Cerebellar cortex (tissue), 1 donor: ENCODE results near the gene VPS50.
A peak's percentile ranks its signal among the peaks of the same experiment; 100 is the strongest.

Experiments
- DNase-seq: peaks from one replicate; pipeline ENCODE4 v3.0.0-alpha.2; 2015; ENCODE audit warnings: low spot score

Gene VPS50, protein sequence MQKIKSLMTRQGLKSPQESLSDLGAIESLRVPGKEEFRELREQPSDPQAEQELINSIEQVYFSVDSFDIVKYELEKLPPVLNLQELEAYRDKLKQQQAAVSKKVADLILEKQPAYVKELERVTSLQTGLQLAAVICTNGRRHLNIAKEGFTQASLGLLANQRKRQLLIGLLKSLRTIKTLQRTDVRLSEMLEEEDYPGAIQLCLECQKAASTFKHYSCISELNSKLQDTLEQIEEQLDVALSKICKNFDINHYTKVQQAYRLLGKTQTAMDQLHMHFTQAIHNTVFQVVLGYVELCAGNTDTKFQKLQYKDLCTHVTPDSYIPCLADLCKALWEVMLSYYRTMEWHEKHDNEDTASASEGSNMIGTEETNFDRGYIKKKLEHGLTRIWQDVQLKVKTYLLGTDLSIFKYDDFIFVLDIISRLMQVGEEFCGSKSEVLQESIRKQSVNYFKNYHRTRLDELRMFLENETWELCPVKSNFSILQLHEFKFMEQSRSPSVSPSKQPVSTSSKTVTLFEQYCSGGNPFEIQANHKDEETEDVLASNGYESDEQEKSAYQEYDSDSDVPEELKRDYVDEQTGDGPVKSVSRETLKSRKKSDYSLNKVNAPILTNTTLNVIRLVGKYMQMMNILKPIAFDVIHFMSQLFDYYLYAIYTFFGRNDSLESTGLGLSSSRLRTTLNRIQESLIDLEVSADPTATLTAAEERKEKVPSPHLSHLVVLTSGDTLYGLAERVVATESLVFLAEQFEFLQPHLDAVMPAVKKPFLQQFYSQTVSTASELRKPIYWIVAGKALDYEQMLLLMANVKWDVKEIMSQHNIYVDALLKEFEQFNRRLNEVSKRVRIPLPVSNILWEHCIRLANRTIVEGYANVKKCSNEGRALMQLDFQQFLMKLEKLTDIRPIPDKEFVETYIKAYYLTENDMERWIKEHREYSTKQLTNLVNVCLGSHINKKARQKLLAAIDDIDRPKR

DNA sequence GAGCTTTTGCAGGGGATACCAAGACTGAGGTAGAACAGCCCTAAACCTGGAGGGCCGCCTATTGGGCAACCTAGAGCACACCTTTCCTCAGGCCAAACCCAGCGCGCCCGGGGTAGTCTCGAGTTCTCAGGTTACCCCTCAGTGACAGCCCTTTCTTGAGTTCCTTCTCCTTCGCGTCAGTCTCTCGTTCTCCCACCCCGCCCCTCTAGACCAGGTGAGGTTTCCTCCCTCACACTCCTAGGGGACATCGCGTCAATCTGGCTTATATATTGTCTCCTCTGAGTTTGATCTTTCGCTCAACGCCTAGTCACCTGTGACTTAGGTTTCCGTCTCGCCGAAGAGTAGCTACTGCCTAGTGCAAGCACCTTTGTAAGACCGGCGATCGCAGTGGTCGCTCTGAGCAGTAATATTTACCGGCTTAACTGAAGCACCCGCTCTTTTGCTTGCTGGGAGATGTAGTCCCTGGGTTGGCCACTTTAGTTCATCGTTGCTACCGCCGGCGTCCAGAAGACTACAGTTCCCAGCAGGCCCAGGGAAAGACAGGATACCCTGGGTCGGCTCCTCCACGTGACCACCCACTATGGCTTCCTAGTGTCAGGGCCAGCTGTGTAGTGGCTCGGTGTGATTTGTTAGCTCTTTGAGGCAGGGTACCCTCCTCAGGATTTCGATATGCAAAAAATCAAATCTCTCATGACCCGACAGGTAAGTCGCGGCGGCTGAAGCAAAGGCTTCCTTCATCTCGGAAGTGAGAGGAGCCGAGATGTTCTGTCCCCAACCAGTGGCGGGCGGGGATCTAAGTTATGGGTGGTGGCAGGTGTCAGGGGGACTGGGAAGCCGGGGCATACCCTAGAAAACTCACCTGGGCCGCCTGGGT, at the start of gene VPS50:
TSS of gene VPS50 (plus strand) at position 568 of the 874 bp plus-strand sequence. CDS start at position 670, 102 bp downstream.
- DNase-seq = peak; percentile 99

- no peak for DNase-seq
Measured at GRCh38 chr7:93185303-93186027, 46.7 kb upstream of the VPS50 start.

DNA sequence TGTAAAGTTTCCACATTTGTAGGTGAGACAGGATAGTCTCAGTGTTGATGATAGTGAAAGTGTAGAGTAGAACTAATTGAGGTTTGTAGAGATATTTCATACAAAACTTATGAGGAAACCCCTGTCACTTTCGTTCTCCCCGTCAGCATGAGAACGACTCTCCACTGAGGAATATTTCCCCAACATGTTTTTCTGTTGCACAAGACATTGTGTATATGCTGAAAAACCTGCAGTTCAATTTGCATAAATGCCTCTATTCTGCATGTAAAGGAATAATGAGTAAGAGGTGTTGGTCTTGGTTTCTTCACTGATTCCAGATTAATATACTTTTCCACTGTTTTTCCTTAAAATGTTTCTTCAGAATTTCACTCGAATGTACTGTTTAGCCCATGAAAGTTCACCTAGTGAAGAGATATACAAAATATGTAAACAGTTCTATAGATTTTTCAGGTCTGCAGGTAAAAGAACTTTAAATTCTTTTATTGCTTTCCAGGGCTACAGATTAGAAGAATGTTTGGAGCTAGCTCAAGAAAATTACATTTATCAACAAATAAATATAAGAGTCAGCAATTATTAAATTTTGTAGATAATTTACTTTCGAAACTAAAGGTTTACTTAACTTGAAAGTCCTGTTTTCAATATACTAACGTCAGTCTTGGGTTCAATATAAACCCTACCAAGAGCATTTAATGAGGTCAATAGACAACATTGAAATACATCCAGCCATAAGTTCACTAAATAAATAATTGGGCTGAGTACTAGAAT, 43.1 kb upstream of the VPS50 start:
- no peak for DNase-seq

GRCh38 chr7:93194386-93194785, 37.8 kb upstream of the VPS50 start:
- no peak for DNase-seq

GRCh38 chr7:93196336-93196735, 35.8 kb upstream of the VPS50 start:
- no peak for DNase-seq

DNA sequence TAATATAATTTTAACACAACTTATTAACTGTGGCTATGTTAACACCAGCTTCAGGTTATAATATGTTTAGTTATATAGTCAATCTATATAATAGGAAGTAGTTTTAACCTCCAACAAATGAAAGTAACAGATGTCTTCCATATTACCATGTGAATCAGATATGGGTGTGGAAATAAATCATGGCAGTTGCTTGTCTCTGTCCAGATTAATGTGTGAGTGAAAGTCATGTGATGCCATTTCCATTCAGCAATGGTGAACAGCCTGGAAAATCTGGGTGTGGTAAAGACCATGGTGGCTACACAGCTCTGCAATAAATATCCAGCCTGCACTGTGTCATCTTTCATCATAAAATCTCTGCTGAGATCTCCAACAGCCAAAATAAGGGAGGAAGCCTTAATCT, 33.7 kb upstream of the VPS50 start:
- DNase-seq = no peak

DNA sequence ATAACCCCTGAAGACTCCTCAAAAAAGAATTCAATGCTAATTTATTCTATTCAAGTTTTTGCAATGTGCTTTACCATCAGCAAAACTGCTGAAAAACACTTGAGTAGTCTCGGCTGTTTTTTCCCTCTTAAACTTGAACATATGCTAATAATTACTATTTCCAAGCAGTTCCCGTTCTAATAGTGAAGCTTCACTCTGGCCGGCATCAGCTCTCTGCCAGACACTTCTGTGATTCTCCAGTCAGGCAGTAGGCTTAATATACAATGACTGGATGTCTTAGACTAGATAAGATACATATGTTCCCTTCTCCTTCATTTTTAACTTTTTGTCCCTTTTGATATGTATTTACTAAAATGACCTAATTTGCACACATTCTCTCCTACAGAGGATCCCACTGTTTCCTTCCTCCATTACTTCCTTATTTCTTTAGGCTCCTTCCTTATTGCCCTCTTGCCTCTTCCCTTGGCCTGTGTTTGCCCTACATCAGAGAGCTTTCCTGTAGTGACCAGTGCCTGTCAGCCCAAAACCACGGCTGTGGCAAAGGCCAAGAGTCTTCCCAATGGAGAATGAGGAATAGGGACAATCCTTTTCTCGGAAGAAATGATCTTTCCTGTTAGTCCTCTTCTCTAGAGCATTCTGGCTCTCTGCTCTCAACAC, 29.4 kb upstream of the VPS50 start:
- DNase-seq = no peak

- DNase-seq = no peak
Measured at GRCh38 chr7:93203496-93203895, 28.7 kb upstream of the VPS50 start.

DNA sequence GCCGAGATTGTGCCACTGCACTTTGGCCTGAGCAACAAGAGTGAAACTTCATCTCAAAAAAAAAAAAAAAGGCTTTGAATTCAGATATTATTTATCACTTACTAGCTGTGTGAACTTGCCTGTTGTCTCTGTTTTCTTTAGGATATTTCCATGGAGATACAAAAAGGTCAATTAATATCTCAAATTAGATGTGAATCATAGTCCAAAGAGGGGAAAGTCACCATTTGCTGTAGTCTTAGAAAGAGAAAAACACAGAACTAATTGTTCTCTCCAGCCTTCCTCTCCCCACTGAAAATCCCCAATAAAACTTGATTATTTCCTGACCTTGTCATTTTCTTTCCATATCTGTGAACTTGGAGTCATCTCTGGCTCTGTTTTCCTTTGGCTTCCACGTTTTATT, 27.1 kb upstream of the VPS50 start:
- DNase-seq = no peak

- DNase-seq = no peak
Measured at GRCh38 chr7:93211228-93211818, 20.8 kb upstream of the VPS50 start.

- no peak for DNase-seq
Measured at GRCh38 chr7:93212881-93213280, 19.3 kb upstream of the VPS50 start.

- no peak for DNase-seq
Measured at GRCh38 chr7:93218997-93219827, 13.0 kb upstream of the VPS50 start.

DNA sequence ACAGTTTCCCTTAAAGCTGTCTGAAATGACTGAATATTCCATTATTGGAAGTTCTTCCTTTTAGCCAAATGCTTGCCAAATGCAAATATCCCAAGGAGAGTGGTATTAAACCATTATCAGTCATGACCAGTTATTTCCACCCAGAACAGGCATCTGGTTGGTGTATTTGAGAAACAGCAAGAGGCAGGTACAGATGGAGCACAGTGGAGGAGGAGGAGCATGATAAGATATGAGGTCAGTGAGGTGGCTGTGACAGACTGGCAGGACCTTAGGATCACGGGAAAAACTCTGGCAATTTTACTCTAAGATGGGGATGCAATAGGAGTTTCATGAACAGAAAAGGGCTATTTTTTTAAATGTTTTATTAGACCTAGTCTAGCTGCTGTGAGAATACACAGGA, 12.3 kb upstream of the VPS50 start:
- no peak for DNase-seq

- no peak for DNase-seq
Measured at GRCh38 chr7:93226310-93226709, 5.9 kb upstream of the VPS50 start, which contains the start of gene HEPACAM2. TSS of gene HEPACAM2 (minus strand) at chr7:93226469.

DNA sequence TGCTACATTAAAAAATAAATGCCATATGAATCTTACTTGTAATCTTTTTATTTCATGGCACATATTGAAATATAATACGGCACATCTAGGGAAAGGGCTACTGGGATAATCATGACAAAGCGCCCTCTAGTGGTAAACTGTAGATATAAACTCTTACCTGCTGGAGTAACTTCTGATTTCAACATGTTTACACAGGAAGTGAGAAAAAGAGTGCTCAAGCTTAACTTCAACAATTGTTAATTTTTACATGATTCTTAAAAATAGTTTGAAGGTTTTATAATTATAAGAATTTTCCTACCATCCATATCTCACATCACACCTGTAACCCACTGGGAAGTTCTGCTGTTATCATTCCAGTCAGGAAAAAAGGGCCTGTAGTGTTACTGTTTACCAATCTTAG, 3.9 kb upstream of the VPS50 start:
- peak; percentile 62 for DNase-seq

GRCh38 chr7:93231259-93231658, 907 bp upstream of the VPS50 start:
- DNase-seq = no peak

DNA sequence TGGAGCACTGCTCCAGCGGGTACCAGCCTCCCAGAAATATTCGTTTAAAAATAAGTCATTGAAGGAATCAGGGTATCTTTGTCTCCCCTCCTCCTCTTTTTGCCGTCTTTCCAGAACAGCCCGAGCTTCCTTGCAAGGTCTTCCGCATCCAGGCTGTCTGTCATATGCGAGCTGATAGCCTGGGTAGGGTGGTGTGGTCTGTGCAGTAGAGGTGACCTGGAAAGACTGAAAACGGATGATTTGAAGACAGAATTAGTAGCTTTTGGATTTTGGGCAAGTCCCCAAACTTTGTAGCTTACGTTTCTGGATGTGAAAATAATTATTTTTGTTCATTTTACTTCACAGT, 480 bp downstream of the VPS50 start:
- DNase-seq = no peak

DNA sequence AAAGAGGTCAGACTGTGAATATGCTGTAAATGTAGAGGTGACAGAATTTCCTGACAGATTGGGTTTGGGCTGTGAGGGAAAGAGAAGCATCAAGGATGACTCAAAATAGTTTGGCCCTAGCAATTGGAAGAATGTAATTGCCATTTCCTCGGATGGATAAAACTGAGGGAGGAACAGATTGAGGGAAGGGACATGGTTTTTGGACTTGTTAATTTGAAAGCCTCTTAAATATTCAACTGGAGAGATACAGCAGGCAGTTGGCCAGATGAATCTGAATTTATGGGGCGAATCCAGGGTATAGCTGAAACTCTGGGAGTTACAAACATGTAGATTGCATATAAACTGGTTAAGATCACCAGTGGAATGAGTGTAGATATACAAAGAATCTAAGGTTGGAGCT, 3.4 kb downstream of the VPS50 start:
- DNase-seq = no peak

GRCh38 chr7:93238131-93238530, 6.0 kb downstream of the VPS50 start:
- DNase-seq = no peak
